Measurements from ENCODE around the gene BACH2. TPM values are rescaled to one million over a fixed set of nuclear protein-coding genes. Genes with fewer than 3 reads are reported as not detected.

Gene BACH2
- total and polyA plus RNA-seq, 4 donors, result 0.78 to 17.4 (median 3.2) TPM

GRCh38 chr6:90286884-90287488 is 9.7 kb downstream of the BACH2 start:
- TF ChIP-seq CTCF (IDR thresholded peaks at IDR 0.05; ENCODE audit: control extremely low read depth, extremely low read depth), result peak; percentile 29
- WGBS, 2 donors, result 87 to 99% methylated on average over 4 of the region's 4 CpGs
- no peak for ATAC-seq (ENCODE audit: insufficient read depth, low FRiP score)
- Histone ChIP-seq H3K27ac (ENCODE audit: low read depth in 1 of 2, low read length in 1 of 2) (no peak overlapping the region), H3K9ac (ENCODE audit: insufficient read depth in 1 of 2, low read length in 2 of 2) (no peak overlapping the region), H3K27me3 (ENCODE audit: control insufficient read depth in 3 of 3, insufficient read depth in 3 of 3, low read length in 2 of 3) (no peaks in the 10 kb centered on the region), H3K4me1 (ENCODE audit: control insufficient read depth in 5 of 5, insufficient read depth in 5 of 5, low read length in 5 of 5) (peaks cover 4 to 50% (median 15%) of the 10 kb centered on the region in 5 donors), H3K9me3 (ENCODE audit: control insufficient read depth in 4 of 4, insufficient read depth in 3 of 4, low read length in 3 of 4) (no peaks in the 10 kb centered on the region), H3K4me3 (no peak overlapping the region), H3K36me3 (ENCODE audit: control insufficient read depth in 4 of 4, insufficient read depth in 4 of 4, low read length in 4 of 4) (no peaks in the 10 kb centered on the region)
- no peak for DNase-seq

GRCh38 chr6:90285611-90286381 is 10.8 kb downstream of the BACH2 start:
- ATAC-seq (ENCODE audit: insufficient read depth, low FRiP score) (peak; percentile 92), DNase-seq (peak; percentile 83 to 89 (median 88))
- no peak overlapping the region for H3K4me3 ChIP-seq
- H3K36me3 ChIP-seq (ENCODE audit: control insufficient read depth in 4 of 4, insufficient read depth in 4 of 4, low read length in 4 of 4), result no peaks in the 10 kb centered on the region
- H3K9me3 ChIP-seq (ENCODE audit: control insufficient read depth in 4 of 4, insufficient read depth in 3 of 4, low read length in 3 of 4), result no peaks in the 10 kb centered on the region
- H3K4me1 ChIP-seq (ENCODE audit: control insufficient read depth in 5 of 5, insufficient read depth in 5 of 5, low read length in 5 of 5), result peaks cover 4 to 40% (median 15%) of the 10 kb centered on the region in 5 donors
- 7 to 12% methylated on average over 9 of the region's 9 CpGs for WGBS, 2 donors
- peak overlapping the region in 1 of 2 donors; percentile 23 for H3K9ac ChIP-seq (ENCODE audit: insufficient read depth in 1 of 2, low read length in 2 of 2)
- peak overlapping the region in 1 of 2 donors; percentile 14 for H3K27ac ChIP-seq (ENCODE audit: low read depth in 1 of 2, low read length in 1 of 2)
- no peaks in the 10 kb centered on the region for H3K27me3 ChIP-seq (ENCODE audit: control insufficient read depth in 3 of 3, insufficient read depth in 3 of 3, low read length in 2 of 3)
- TF ChIP-seq CTCF (IDR thresholded peaks at IDR 0.05; ENCODE audit: control extremely low read depth, extremely low read depth), result no peak

DNA sequence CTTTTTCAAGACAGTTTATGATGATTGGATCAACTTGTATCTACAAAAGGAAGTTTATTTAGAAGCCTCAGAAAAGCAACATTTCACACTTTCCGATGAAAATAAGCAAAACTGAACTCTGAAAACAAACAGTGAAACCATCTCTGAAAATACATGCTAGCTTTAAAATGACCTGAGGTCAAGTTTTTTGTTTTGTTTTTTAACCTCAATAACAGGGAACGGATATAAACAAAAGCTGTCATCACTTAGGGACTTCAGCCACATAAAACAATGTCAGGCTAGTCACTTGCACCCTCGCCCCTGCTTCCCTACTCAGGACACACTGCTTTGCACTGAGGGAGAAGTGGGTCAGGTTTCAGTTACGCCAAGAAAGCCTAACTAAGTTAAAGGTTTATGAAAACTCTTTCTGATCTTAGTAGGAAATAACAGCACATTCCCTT is 11.6 kb downstream of the BACH2 start:
- Histone ChIP-seq H3K27me3 (ENCODE audit: control insufficient read depth in 3 of 3, insufficient read depth in 3 of 3, low read length in 2 of 3) (no peaks in the 10 kb centered on the region), H3K27ac (ENCODE audit: low read depth in 1 of 2, low read length in 1 of 2) (peak overlapping the region in 1 of 2 donors; percentile 63), H3K9ac (ENCODE audit: insufficient read depth in 1 of 2, low read length in 2 of 2) (peak overlapping the region in 1 of 2 donors; percentile 47), H3K36me3 (ENCODE audit: control insufficient read depth in 4 of 4, insufficient read depth in 4 of 4, low read length in 4 of 4) (no peaks in the 10 kb centered on the region), H3K9me3 (ENCODE audit: control insufficient read depth in 4 of 4, insufficient read depth in 3 of 4, low read length in 3 of 4) (no peaks in the 10 kb centered on the region), H3K4me1 (ENCODE audit: control insufficient read depth in 5 of 5, insufficient read depth in 5 of 5, low read length in 5 of 5) (peaks cover 4 to 36% (median 15%) of the 10 kb centered on the region in 5 donors), H3K4me3 (no peak overlapping the region)
- DNase-seq (peak in 2 of 3 donors; percentile 52 to 56), ATAC-seq (ENCODE audit: insufficient read depth, low FRiP score) (no peak)
- WGBS, 2 donors, result 19 to 21% methylated on average over 4 of the region's 4 CpGs
- no peak for TF ChIP-seq CTCF (IDR thresholded peaks at IDR 0.05; ENCODE audit: control extremely low read depth, extremely low read depth)
